ENCODE data around the gene FXYD6. TPM values are rescaled to one million over a fixed set of nuclear protein-coding genes. Genes with fewer than 3 reads are reported as not detected.

Gene FXYD6
- total and polyA plus RNA-seq, 2 of the 8 experiments (the other 6 are each of a cell fraction or from before 2014, with no cell fraction given) = 44.6 to 117 TPM

GRCh38 chr11:117835576-117835975 lies 40.9 kb downstream of the FXYD6 start:
- Histone ChIP-seq H3K27ac (ENCODE audit: low read depth, low read length) (no peak overlapping the region), H2BK120ac (replicated peaks; ENCODE audit: low read depth, low read length) (no peak overlapping the region), H3K79me1 (ENCODE audit: low read depth, low read length) (no peaks in the 10 kb centered on the region), H2BK15ac (ENCODE audit: low read length) (no peak overlapping the region), H3K4me2 (ENCODE audit: insufficient read depth in 1 of 2, low read depth in 2 of 2, low read length in 2 of 2) (no peak overlapping the region), H2AFZ (ENCODE audit: low read length) (no peak overlapping the region), H3K4ac (replicated peaks; ENCODE audit: insufficient read length, low read depth, low read length) (no peak overlapping the region), H3K18ac (ENCODE audit: extremely low read depth, low read length) (no peak overlapping the region), H3K9ac (replicated peaks in 1 of 4; ENCODE audit: extremely low read depth in 1 of 4, low read depth in 3 of 4, low read length in 3 of 4) (no peak overlapping the region), H2AK5ac (ENCODE audit: low read depth, low read length) (no peak overlapping the region), H2BK12ac (ENCODE audit: low read depth, low read length) (no peak overlapping the region), H3K56ac (replicated peaks; ENCODE audit: insufficient read length, low read depth, low read length) (no peak overlapping the region), H3K36me3 (ENCODE audit: control insufficient read depth in 2 of 4, insufficient read depth in 4 of 4, low read length in 3 of 4) (no peaks in the 10 kb centered on the region; a peak in 1 of 8 replicates), H3K23ac (ENCODE audit: insufficient read length) (no peak overlapping the region), H4K5ac (ENCODE audit: insufficient read length, low read depth, low read length) (no peak overlapping the region), H3K14ac (ENCODE audit: insufficient read length) (no peak overlapping the region), H4K91ac (replicated peaks; ENCODE audit: insufficient read length, low read length) (no peak overlapping the region), H2BK20ac (ENCODE audit: low read length) (no peak overlapping the region), H3K4me3 (ENCODE audit: extremely low read depth in 1 of 4, insufficient read depth in 2 of 4, low read depth in 3 of 4, low read length in 4 of 4) (no peak overlapping the region), H4K8ac (ENCODE audit: extremely low read depth, insufficient read depth, low read length) (no peak overlapping the region), H3K27me3 (replicated peaks in 1 of 4; ENCODE audit: control insufficient read depth in 3 of 4, extremely low read depth in 1 of 4, insufficient read depth in 3 of 4, low read length in 3 of 4) (no peaks in the 10 kb centered on the region), H2BK5ac (ENCODE audit: low read depth, low read length) (no peak overlapping the region), H3K23me2 (ENCODE audit: low read depth, low read length) (no peaks in the 10 kb centered on the region; the same call in 1 of the 2 replicates), H4K20me1 (replicated peaks in 1 of 2; ENCODE audit: control insufficient read depth in 1 of 2, insufficient read depth in 2 of 2, low read length in 2 of 2) (no peaks in the 10 kb centered on the region), H3K9me3 (ENCODE audit: insufficient read depth in 2 of 2, low read depth in 1 of 2, low read length in 1 of 2) (no peaks in the 10 kb centered on the region), H3K4me1 (replicated peaks in 1 of 4; ENCODE audit: control insufficient read depth in 3 of 4, insufficient read depth in 4 of 4, low read length in 3 of 4) (peaks cover 0 to 8% (median 3%) of the 10 kb centered on the region in 4 experiments; a peak in 4 of 7 replicates), H3K79me2 (ENCODE audit: control insufficient read depth in 1 of 2, insufficient read depth in 2 of 2, low read length in 2 of 2) (no peaks in the 10 kb centered on the region)
- TF ChIP-seq BCL11A (IDR thresholded peaks at IDR 0.05; ENCODE audit: low read depth in 2 of 2, low read length in 2 of 2) (no peak), SUZ12 (IDR thresholded peaks at IDR 0.05; ENCODE audit: low read length) (no peak), GABPA (IDR thresholded peaks at IDR 0.05; ENCODE audit: borderline replicate concordance, insufficient read depth, low read length) (no peak), CBX8 (IDR thresholded peaks at IDR 0.05; ENCODE audit: borderline replicate concordance, low read depth, low read length) (no peak), BACH1 (IDR thresholded peaks at IDR 0.05; ENCODE audit: low read length) (no peak)
- POLR2A ChIA-PET (ENCODE audit: partially characterized antibody) = no interaction called here
- no peak for FAIRE-seq
- CTCF ChIA-PET (ENCODE audit: partially characterized antibody) = interaction anchor here (0.8 to 11.9 kb wide), 6 partner anchors 9 to 221 kb away, joined by 3 to 91 read pairs (median 27); partner anchors contain the start of gene FXYD2
- 88% methylated on average over 8 of the region's 8 CpGs; no CpG with 5 or more reads in 1 of the 2 experiments for WGBS, 2 experiments (ENCODE audit: extremely low coverage in 1 of 2, insufficient coverage in 1 of 2, insufficient read length in 1 of 2, insufficient replicate concordance in 2 of 2, low coverage in 1 of 2, low lambda C conversion rate in 2 of 2, missing lambda C conversion rate in 1 of 2)
- no peak for DNase-seq (ENCODE audit: low read depth in 1 of 2, low spot score in 2 of 2)
